ENCODE data around the gene WNT3. TPM values are rescaled to one million over a fixed set of nuclear protein-coding genes. Genes with fewer than 3 reads are reported as not detected.
"Not testable (repeated sequence)": the region's sequence is repeated elsewhere in the genome, so short reads cannot be mapped to it uniquely, and the experiment has no call there.

Gene WNT3
- polyA plus RNA-seq, 1 donor: 2.4 TPM

DNA sequence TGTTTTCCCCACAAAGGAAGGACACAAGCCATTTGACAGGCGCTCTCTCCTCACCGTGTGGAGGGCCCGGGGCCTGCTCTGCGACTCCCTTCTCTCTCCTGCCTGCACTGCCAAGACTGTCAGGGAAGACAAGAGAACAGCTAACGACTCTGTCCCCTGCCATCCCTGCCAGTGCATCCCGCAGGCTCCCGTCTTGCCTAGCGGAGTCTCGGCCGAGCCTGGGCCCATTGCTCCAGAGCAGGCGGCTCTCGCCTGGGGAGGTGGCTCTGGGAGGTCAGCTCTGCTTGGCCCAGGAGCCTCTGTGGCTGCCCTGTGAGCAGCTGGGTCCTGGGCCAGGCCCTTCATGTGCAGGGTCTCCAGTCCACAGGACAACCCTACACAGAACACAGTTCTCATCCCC, 53.0 kb downstream of the WNT3 start:
- DNase-seq (ENCODE audit: low read depth): no peak

DNA sequence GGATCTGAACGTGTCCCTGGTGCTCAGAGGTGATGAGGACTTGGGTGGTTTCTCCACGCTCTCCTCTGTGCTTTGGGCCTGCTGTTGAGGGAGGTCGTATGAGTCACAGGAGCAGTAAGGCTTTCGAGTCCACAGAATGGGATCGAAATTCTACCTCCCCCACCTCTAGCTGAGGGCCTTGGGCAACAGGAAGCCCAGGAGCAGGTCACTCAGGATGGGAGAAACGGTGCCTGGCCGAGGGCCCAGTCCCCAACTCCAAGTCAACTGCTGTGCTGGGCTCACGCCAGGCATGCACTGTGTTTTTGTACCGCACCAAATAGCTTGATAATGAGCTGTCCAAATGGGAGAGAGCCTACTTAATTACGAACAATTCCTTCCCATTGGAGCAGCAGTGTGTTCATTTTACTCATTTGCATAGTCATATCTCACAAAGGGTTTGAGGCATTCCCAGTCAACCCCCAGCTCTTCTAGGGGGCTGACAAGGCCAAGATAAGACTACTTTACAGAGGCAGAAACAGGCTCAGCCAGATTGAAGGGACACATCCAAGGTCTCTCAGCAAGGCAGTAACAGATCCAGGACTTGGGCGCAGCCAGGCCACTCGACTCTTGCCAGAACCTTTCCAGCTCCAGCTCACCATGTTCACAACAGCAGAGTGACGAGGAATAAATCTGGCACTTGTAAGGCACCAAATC, 53.6 kb downstream of the WNT3 start:
- DNase-seq (ENCODE audit: low read depth): no peak

GRCh38 chr17:46764000-46764708, 54.3 kb downstream of the WNT3 start:
- no peak for DNase-seq (ENCODE audit: low read depth)

DNA sequence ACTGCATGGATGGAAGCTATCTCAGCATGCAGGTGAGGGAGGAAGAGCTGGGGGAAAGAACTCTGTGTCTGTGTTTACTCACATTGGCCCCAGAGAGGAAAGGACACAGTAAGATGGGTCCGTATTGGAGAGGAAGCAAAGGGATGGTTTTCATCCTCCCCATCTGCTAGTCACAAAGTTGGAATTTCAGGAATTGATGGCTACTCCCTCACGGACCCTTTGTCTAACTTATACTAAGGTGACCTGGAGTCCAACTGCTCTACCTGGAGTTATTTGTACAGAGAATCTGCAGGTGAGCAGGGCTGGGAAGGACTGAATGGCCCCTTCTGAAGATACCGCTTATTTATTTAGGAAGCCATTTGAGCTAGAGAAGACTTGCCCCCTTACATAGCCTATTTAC, 55.1 kb downstream of the WNT3 start:
- no peak for DNase-seq (ENCODE audit: low read depth)

- DNase-seq (ENCODE audit: low read depth): no peak
Observed at GRCh38 chr17:46759141-46759540, 59.4 kb downstream of the WNT3 start.

DNA sequence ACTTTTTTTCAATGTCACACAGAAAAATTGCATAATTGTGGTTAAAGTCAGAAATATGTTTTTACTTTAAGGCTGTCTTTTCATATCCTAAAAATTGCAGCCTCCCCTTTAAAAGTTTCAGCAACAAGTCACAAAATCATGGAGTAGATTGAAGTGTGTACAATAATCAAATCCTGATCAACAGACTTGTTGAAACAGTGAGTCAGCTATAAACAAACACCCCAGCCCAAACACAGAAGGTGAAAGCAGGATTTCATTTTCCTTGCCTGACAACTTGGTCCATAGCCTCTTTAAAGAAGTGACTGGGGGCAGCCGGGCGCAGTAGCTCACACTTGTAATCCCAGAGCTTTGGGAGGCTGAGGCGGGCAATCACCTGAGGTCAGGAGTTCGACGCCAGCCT, 59.9 kb downstream of the WNT3 start:
- no peak for DNase-seq (ENCODE audit: low read depth)

DNA sequence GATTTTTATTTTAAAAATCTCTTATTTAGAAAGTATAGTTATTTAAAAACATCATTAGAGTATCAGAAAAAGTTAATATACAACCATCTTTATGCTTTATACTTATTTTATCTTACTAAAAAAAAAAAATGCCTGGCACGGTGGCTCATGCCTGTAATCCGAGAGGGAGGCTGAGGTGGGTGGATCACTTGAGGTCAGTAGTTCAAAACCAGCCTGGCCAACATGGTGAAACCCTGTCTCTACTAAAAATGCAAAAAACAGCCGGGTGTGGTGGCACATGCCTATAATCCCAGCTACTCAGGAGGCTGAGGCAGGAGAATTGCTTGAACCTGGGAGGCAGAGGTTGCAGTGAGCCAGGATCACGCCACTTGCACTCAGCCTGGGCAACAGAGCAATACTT, 60.9 kb downstream of the WNT3 start:
- not testable (repeated sequence) for DNase-seq (ENCODE audit: low read depth)

DNA sequence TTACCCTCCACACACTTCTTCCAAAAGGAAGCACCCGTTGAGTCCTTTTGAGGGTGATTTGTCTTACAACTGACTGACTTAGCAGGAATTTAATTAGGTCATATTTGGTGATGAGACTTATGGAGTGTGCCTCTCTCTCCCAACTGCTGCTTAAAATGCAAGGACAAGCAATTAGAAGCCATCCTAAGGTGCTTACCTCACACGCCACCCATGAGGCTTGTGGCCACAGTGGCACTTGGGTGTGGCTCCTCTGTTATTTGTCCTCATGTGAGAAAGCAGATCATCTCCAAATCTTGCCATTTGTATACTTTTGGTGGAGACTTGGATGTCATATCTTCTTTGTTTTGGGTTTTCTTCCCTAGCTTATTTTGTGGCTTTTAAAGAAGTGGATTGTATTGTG, 61.6 kb downstream of the WNT3 start:
- DNase-seq (ENCODE audit: low read depth): no peak

DNA sequence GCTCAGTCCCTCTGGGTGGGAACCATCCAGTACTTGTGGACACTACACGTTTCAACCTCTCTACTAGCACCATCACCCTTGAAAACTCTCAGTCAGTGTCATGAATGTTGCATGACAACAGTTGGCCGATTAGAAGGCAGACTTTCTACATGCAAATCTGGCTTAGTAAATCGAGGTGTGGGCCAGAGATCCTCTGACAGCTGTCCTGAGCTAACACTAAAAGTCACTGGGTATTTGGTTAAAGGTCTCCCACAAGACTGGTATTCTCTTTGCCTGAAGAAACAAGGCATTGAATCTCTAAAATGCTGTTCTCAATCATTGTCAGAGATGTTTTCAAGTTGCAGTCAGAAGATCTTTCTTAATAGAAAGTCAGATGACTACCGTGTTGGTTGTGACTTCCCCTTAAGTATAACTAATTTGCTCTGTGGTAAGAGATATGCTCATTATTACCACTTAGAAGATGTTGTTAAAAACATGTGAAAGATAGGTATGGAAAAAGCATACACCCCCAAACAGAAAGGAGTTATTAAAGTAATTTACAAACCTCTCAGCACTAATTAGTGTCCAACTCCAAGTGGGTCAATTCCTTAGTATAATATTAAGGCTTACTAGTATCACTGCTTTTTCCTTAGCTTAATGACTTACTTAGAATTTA, 62.3 kb downstream of the WNT3 start:
- DNase-seq (ENCODE audit: low read depth): no peak

DNA sequence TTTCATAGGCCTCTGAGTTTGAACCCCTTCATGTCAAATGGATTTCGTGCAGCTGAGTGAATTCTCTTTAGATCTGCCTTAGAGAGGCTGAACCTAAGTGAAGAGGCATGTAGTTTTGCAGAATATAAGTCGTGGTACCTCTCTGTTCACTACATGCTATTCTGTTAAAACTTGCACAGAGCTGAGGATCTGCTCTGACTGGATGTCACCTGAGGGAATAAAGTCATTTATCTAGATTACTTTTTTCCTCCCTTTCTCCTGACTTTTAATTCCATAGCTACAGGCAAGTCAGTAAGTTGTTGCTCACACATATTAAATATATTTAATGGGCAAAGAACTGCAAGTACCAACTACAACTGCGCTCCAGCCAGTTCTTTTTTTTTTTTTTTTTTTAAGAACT, 64.7 kb downstream of the WNT3 start:
- DNase-seq (ENCODE audit: low read depth): no peak

DNA sequence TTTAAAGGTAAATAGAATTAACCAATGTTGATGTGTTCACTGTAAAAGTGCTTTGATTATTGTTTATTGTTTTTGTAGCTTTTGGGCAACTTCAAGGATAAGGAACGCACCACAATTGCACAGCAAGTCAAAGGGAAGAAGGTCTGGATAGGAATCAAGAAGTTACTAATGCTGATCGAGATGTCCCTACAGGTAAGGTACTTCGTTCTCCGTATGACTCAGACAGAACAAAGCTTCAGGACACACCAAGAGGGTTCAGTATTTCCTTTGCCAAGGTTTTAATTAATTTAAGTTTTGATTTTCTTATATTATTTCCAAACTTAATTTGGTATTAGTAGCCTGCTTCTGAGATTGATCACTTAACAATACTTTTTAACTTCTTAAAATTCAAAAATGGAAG, 67.1 kb downstream of the WNT3 start:
- DNase-seq (ENCODE audit: low read depth): no peak

- DNase-seq (ENCODE audit: low read depth): no peak
Observed at GRCh38 chr17:46745376-46745775, 73.1 kb downstream of the WNT3 start.

DNA sequence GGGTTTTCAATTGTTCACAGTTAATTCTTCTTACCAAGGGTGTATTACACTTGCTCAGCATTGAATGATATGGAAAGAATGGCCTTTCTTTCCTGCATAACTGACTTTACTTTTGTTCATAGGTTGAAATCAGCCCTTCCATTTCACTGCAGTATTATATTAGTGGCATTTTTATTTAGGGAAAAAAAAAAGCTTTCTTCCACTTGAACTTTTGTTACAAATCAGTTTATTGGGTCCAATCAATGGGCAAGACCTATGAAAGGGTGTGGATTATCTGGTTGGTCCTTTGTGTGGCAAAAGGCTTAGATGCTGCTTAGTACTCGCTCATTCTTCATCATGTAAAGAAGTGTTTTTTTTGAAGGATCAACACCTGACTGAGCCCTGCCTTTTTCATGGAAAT, 74.1 kb downstream of the WNT3 start:
- DNase-seq (ENCODE audit: low read depth): no peak

DNA sequence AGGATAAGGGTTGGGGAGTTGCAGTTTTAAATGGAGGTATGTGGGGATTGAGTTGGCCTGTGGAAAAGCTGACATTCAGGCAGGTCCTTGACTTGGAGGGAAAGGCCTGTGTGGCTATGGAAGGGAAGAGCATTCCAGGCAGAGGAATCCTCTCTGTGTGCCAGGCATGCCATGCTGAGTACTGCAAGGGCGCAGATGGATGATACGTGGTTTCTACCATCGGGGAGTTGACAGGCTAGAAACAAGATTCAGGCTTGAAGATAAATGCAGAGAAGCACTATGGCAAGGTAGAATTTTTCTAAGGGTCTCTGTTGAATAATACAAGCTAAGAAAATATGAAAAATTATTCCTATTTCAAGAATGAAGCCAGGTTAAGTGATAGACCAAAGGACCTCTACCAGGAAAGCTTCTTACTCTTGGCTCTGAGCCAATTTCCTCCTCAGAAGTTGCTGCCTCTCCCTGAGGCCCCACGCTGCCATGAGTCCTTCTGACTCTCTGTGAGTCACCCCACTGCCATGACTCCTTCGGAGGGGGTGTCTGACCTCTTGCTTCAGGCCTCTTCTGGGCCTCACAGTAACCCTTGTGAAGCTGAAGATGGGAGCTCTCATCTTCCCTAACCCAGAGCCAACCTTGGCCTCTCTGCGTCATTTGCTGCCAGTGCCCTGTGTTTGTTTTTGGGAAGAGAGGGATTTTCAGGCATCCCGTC, 75.8 kb downstream of the WNT3 start:
- no peak for DNase-seq (ENCODE audit: low read depth)

DNA sequence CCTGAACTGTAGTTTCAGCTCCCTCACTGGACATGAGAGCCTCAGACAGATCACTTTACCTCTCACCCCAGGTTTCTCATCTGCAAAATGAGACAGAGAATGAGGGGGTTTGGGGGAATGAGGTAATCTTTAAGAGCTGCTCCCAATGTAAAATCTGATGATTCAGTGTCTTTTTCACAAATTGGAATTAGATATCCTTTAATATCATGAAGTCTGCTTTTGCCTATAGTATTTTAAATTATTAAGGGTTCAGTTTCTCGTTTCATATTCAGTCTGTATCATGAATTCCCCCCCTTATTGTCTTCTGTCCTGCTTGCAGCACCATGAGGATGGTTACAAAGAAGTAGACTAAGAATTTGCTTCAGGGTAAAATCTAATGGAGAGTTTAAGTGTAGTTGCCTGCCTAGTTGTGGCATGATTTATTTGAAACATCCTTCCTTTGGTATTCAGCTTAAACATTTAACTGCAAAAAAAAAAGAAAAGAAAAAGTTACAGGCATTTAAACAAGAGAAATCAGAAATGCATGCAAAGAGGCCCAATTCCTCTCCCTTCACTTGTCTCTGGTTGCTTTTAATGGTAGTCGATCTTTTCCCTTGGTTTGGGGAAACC, 77.3 kb downstream of the WNT3 start:
- no peak for DNase-seq (ENCODE audit: low read depth)

- no peak for DNase-seq (ENCODE audit: low read depth)
Observed at GRCh38 chr17:46739982-46740381, 78.5 kb downstream of the WNT3 start.

DNA sequence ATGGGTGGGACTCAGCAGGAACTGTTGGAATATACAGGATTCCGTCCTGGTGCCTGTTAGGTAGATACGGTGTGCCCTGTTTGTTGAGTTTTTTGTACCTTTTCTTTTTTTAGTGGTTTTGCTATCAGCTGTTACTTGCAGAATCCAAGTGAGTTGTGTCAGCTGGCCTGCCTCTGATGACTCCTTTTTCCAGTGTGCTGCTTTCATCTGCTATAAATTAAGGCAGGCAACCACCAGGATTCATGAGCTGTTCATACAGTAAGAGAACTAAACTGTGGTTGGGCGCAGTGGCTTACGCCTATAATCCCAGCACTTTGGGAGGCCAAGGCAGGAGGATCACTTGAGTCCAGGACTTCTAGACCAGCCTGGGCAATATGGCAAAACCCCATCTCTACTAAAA, 79.9 kb downstream of the WNT3 start:
- DNase-seq (ENCODE audit: low read depth): no peak

DNA sequence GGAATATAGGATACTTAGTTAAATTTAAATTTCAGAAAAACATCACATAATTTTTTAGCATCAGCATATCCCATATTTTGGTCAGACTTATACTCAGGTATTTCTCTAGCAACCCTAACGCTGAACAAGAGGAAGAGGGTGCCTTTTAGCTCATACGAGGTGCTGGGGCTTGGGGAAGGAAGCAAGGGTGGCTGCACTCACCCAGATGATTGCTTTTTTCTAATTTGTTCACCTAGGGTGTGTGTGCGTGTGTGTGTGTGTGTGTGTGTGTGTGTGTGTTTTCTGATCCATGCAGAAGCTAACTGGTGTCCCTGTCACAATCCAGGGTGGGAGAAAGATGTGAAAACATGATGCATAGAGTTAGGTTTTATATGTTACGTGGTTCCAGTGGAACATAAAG, 81.2 kb downstream of the WNT3 start:
- no peak for DNase-seq (ENCODE audit: low read depth)

GRCh38 chr17:46736100-46736499, 82.4 kb downstream of the WNT3 start:
- no peak for DNase-seq (ENCODE audit: low read depth)

DNA sequence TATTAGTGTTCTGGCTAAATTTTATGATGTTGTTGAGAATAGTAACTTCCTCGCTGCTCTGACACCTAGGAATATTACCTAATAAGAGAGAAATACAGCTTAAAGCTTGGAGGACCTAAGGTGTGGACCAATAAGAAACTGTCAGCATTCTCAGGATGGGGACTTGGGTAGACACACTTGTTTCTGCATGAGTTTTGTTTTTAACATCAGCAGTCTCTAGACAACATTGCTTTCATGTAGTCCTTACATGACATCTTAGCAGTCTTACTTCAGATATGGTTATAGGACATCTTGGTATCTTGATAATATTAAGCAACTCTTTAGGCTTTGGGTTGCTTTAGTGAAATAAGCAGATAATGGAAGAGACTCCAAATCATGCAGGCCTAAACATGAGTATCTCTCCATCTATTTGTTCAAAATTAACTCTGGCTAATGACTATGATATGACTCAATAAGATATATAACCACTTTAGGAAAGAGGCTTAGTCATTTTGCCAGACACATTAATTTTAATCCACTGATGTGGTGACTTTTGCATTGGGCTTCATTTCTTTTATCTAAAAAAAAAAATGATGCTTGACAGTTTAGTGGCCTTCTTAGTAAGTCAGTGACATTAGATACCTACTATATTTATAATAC, 84.5 kb downstream of the WNT3 start:
- no peak for DNase-seq (ENCODE audit: low read depth)

DNA sequence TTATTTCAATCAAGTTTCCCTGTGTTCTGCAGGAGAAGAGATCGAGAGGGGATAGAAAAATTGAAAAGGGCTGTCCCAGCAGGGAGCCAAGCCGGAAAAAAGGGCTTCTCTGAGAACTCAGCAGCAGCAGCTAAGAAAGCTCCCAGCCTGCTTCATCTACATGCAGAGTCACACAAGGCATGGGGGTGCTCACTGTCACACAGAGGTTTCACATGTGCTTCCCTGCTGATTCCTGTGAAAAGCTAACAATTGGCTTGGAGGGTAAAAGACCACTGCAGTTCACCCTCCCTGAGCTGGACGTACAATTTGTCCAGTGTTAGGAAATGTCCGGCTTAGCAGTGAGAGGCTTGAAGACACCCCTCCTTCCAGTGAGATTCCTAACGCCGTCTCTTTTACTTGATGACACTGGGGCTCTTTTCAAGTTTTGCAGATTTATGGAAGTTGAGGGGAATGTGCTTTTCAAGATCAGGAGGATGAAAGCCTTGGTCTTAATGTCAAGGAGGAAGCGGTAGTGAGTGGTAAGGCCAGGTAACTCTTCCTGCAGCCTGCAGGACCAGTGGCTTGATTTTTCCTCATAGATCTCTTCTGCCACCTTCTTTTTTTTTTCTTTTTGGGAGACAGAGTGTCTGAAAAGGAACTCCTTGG, 85.6 kb downstream of the WNT3 start:
- DNase-seq (ENCODE audit: low read depth): no peak
